Body of pancreas (tissue), 4 donors: ENCODE measurements around the gene PXYLP1. TPM values are rescaled to one million over a fixed set of nuclear protein-coding genes. Genes with fewer than 3 reads are reported as not detected.

Source experiments
- ATAC-seq: fragments of 150-250 bp; one replicate; pipeline ENCODE4 v1.9.1; 2016
- DNase-seq, 4 donors: peaks; one replicate each; pipeline ENCODE4 v3.0.0-alpha.2; 2019
- H3K27ac ChIP-seq, 4 donors: fragments of 200-600 bp; sonication (generic); 1 replicate in 3 of 4; 2 replicates in 1 of 4; pipeline versions ENCODE4 v1.5.1 to v1.6.1; 2016 to 2019; ENCODE audit warnings: mild to moderate bottlenecking in 1 of 4, mixed read lengths in 1 of 4, moderate library complexity in 1 of 4
- H3K27me3 ChIP-seq, 2 donors: fragments of 200-600 bp; sonication (generic); one replicate each; pipeline ENCODE4 v1.6.0; 2016; ENCODE audit warnings: mild to moderate bottlenecking in 1 of 2
- H3K36me3 ChIP-seq, 2 donors: fragments of 200-600 bp; sonication (generic); replicated peaks in 1 of 2; 2 replicates each; pipeline ENCODE4 v1.5.1; 2016; ENCODE audit warnings: low read depth in 2 of 2; ENCODE audit not compliant: insufficient read depth in 1 of 2
- H3K4me1 ChIP-seq: fragments of 200-600 bp; sonication (generic); one replicate; pipeline ENCODE4 v1.6.0; 2016
- H3K4me3 ChIP-seq, 2 donors: fragments of 200-600 bp; sonication (generic); 1 replicate in 1 of 2; 2 replicates in 1 of 2; pipeline ENCODE4 v1.5.1; 2016 to 2019
- H3K9me3 ChIP-seq, 3 donors: fragments of 200-600 bp; sonication (generic); 1 replicate in 2 of 3; 2 replicates in 1 of 3; pipeline ENCODE4 v1.5.1; 2016
- POLR2A ChIP-seq, 3 donors: fragments of 450-650 bp; IDR thresholded peaks; one replicate each; pipeline ENCODE4 v1.6.1; 2016; ENCODE audit warnings: antibody characterized with exemption in 3 of 3, mild to moderate bottlenecking in 2 of 3
- WGBS, 2 donors: methylation state at CpG; one replicate each; pipeline ENCODE4 v1.1.5; 2017; 5-methylcytosine and 5-hydroxymethylcytosine counted together
- intact Hi-C: fragments of 100-400 bp; cut with DNase I; formaldehyde crosslinking; loops from one replicate; pipeline ENCODE4 v1.15.1; 2023
- total RNA-seq, 2 donors: library from RNA; depleted of rRNA; stranded (reverse); fragments of >200 nt; gene quantifications; one replicate each; pipeline ENCODE4 v1.1.0, GENCODE V29; 2016
- TF ChIP-seq, protein P1 (sequence below), 7 experiments: fragments of 450-650 bp in 4 of 7; fragments of 200-600 bp in 3 of 7; sonication (generic) in 3 of 7; IDR thresholded peaks; one replicate each; pipeline ENCODE4 v1.5.1; 2016 to 2019; ENCODE audit warnings: antibody characterized with exemption in 7 of 7

PXYLP1 gene
- total RNA-seq, 2 donors from 2014 or later = 9.9 to 10.5 TPM

DNA sequence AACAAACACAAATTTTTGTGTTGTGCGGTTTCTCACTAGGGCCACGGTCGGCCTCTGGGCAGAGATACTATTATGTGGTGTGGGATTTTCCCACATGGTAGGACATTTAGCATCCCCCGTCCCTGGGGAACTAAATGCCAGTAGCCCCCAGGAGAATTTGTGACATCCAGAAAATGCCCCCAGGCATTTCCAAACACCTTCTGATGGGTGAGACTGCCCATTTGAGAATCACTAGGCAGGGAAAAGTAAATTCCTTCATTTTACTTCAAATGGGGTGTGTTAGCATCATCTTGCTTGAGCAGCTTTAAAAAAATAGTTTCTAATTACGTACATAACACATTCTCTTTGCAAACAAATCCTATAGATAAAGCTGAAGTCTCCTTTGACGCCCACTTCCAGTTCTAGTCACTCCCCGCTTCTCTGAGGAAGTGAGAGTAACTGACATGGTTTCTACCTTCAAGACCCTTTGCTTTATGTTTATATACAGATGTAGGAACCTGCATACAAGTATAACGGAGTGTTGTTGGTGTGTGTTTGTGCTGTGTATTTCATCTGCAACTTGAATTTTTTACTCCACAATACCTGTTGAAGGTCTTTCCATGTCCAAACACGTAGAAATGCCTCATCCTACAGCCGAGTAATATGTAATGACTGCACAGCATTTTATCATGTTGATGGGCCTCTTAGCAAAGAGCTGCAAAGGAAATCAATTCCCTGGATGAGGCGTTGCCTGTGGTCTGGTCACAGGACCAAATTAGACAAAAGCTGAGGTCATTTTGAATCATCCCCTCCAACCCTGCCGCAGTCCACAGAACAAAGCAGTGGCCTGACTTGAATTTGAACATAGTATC is 105.3 kb downstream of the PXYLP1 start:
- no peak overlapping the region for H3K27ac ChIP-seq
- no peaks in the 10 kb centered on the region for H3K4me1 ChIP-seq
- H3K4me3 ChIP-seq = no peak overlapping the region
- intact Hi-C loops = no loop called here
- 64 to 78% methylated on average over 12 of the region's 12 CpGs for WGBS, 2 donors
- H3K36me3 ChIP-seq = no peaks in the 10 kb centered on the region
- TF ChIP-seq POLR2A (IDR thresholded peaks at IDR 0.05) = no peak
- TF ChIP-seq, protein P1, sequence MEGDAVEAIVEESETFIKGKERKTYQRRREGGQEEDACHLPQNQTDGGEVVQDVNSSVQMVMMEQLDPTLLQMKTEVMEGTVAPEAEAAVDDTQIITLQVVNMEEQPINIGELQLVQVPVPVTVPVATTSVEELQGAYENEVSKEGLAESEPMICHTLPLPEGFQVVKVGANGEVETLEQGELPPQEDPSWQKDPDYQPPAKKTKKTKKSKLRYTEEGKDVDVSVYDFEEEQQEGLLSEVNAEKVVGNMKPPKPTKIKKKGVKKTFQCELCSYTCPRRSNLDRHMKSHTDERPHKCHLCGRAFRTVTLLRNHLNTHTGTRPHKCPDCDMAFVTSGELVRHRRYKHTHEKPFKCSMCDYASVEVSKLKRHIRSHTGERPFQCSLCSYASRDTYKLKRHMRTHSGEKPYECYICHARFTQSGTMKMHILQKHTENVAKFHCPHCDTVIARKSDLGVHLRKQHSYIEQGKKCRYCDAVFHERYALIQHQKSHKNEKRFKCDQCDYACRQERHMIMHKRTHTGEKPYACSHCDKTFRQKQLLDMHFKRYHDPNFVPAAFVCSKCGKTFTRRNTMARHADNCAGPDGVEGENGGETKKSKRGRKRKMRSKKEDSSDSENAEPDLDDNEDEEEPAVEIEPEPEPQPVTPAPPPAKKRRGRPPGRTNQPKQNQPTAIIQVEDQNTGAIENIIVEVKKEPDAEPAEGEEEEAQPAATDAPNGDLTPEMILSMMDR (IDR thresholded peaks at IDR 0.05) = no peak
- H3K9me3 ChIP-seq = no peaks in the 10 kb centered on the region
- DNase-seq = peak in 1 of 4 donors; percentile 14
- no peaks in the 10 kb centered on the region for H3K27me3 ChIP-seq
- ATAC-seq = no peak

DNA sequence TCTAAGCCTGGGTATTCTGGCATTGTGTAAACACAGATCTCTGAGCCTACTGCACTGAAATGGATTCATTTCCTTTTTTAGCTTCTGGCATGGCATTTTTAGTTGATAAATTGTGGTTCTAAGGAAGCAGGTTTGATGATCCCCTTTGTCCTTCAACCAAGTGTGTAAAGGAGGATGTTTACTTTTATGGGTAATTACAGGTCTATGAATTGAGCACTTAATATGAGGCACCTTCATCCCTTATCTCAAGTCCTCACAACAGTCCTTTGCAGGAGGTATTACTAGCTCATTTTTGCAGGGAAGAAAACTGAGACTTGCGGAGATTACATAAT is 105.9 kb downstream of the PXYLP1 start:
- DNase-seq = no peak
- no peak for TF ChIP-seq POLR2A (IDR thresholded peaks at IDR 0.05)
- TF ChIP-seq, protein P1 (IDR thresholded peaks at IDR 0.05) = no peak
- WGBS, 2 donors = 63 to 92% methylated on average over 1 of the region's 1 CpG
- Histone ChIP-seq H3K4me1 (no peaks in the 10 kb centered on the region), H3K27ac (no peak overlapping the region), H3K27me3 (no peaks in the 10 kb centered on the region), H3K36me3 (no peaks in the 10 kb centered on the region), H3K9me3 (no peaks in the 10 kb centered on the region), H3K4me3 (no peak overlapping the region)
- intact Hi-C loops = no loop called here
- no peak for ATAC-seq

DNA sequence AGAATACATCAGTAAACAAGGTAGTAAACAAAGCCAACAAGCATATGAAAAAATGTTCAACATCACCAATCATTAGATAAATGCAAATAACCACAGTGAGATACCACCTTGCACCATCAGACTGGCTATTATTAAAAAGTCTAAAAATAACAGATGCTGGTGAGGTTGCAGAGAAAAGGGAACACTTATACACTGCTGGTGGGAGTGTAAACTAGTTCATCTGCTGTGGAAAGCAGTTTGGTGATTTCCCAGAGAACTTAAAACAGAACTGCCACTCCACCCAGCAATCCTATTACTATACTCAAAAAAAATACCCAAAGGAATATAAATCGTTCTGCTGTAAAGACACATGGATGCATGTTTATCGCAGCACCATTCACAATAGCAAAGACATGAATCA is 106.4 kb downstream of the PXYLP1 start:
- TF ChIP-seq, protein P1 (IDR thresholded peaks at IDR 0.05) = no peak
- TF ChIP-seq POLR2A (IDR thresholded peaks at IDR 0.05) = no peak
- H3K4me1 ChIP-seq = no peaks in the 10 kb centered on the region
- DNase-seq (no peak), ATAC-seq (no peak)
- WGBS, 2 donors = 84% methylated on average over 2 of the region's 2 CpGs
- H3K27me3 ChIP-seq = no peaks in the 10 kb centered on the region
- intact Hi-C loops = no loop called here
- H3K36me3 ChIP-seq = no peaks in the 10 kb centered on the region
- no peaks in the 10 kb centered on the region for H3K9me3 ChIP-seq
- no peak overlapping the region for H3K4me3 ChIP-seq
- no peak overlapping the region for H3K27ac ChIP-seq

DNA sequence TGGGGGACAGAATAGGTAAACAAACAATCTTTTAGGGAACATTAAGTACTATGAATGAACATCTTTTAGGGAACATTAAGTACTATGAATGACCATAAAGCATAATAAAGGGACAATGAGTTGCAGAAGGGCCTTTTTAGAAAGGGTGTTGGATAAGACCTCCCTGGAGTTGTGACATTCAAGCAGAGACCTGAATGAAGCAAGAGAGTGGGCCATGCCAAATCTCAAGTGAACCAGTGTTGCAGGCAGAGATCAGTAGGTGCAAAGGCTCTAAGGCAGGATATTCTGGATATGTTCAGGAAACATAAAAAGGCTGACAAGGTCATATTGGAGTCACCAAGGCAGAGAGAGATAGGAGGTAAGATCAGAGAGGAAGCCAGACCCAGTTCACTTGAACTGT is 107.3 kb downstream of the PXYLP1 start:
- no peaks in the 10 kb centered on the region for H3K27me3 ChIP-seq
- no peaks in the 10 kb centered on the region for H3K4me1 ChIP-seq
- TF ChIP-seq POLR2A (IDR thresholded peaks at IDR 0.05) = no peak
- TF ChIP-seq, protein P1 (IDR thresholded peaks at IDR 0.05) = no peak
- no peaks in the 10 kb centered on the region for H3K36me3 ChIP-seq
- H3K27ac ChIP-seq = no peak overlapping the region
- no peaks in the 10 kb centered on the region for H3K9me3 ChIP-seq
- H3K4me3 ChIP-seq = no peak overlapping the region
- intact Hi-C loops = no loop called here
- DNase-seq = no peak
- no peak for ATAC-seq

DNA sequence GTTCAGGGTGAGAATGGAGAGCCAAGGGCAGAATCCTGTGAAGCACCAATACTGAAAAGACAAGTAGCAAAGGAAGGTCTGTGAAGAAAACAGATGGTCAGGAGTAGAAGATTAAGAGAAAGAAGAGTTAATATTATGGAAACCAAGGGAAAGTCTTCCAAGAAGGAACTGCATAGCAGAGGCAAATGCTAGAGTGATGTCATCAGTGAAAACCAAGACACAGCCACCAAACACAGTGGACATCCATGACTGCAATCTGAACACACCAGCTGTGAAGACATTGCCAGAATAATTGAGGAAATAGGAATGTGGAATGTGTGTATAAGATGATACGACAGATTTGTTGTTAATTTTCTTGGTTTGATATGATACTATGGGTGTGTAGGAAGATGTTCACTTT is 109.9 kb downstream of the PXYLP1 start:
- TF ChIP-seq POLR2A (IDR thresholded peaks at IDR 0.05) = no peak
- TF ChIP-seq, protein P1 (IDR thresholded peaks at IDR 0.05) = no peak
- intact Hi-C loops = no loop called here
- H3K9me3 ChIP-seq = no peaks in the 10 kb centered on the region
- DNase-seq (no peak), ATAC-seq (no peak)
- H3K4me3 ChIP-seq = no peak overlapping the region
- H3K4me1 ChIP-seq = no peaks in the 10 kb centered on the region
- WGBS, 2 donors = 93 to 94% methylated on average over 1 of the region's 1 CpG
- H3K36me3 ChIP-seq = no peaks in the 10 kb centered on the region
- no peaks in the 10 kb centered on the region for H3K27me3 ChIP-seq
- H3K27ac ChIP-seq = no peak overlapping the region
